ENCODE measurements around the gene EMSY. TPM values are rescaled to one million over a fixed set of nuclear protein-coding genes. Genes with fewer than 3 reads are reported as not detected.

The EMSY gene
- polyA plus RNA-seq, 1 of the 3 experiments (the other 2 are of a cell fraction) = 11.1 TPM

DNA sequence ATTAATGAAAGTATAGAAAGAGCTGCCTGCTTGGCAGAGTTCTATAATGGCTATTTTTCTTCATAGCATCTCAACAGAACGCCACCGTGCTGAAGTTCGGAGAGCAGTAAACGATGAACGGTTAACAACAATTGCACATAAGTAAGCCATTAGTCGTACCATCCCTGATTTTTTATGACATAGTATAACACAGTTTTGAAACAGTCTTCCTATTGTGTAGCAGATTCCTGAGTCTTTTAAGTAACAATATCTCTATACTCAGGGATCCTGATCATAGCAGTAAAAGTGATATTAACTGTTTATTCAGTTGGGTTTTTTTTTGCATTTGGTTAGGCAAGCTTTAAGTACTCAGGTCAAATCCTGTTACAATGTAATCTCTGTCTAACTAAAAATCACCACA is 8.4 kb downstream of the EMSY start:
- Histone ChIP-seq H3K9me2 (no peaks in the 10 kb centered on the region), H3K4me1 (ENCODE audit: control insufficient read depth in 1 of 2, insufficient read depth in 2 of 2, low read depth in 1 of 2, low read length in 1 of 2) (peaks cover 0 to 9% of the 10 kb centered on the region in 2 experiments; a peak in 2 of 4 replicates), H3K4me3 (ENCODE audit: low read depth in 2 of 2, low read length in 1 of 2) (no peak overlapping the region), H3F3A (replicated peaks; ENCODE audit: insufficient read depth) (no peaks in the 10 kb centered on the region), H3K4me2 (no peak overlapping the region), H3K27me3 (ENCODE audit: insufficient read depth) (no peaks in the 10 kb centered on the region), H2AFZ (ENCODE audit: low read depth) (no peak overlapping the region), H3K36me3 (replicated peaks in 1 of 2; ENCODE audit: control insufficient read depth in 1 of 2, insufficient read depth in 2 of 2, low read length in 1 of 2) (peaks cover 59 to 64% of the 10 kb centered on the region in 2 experiments), H3K9me3 (no peaks in the 10 kb centered on the region), H3K27ac (ENCODE audit: low read depth in 2 of 2, low read length in 1 of 2) (no peak overlapping the region), H4K20me1 (ENCODE audit: insufficient read depth) (no peaks in the 10 kb centered on the region), H3K9ac (no peak overlapping the region), H3K79me2 (ENCODE audit: insufficient read depth) (peaks cover 12% of the 10 kb centered on the region; the same call in 1 of the 2 replicates)
- no peak for TF ChIP-seq RAD21 (IDR thresholded peaks at IDR 0.05; ENCODE audit: low read length)
- TF ChIP-seq JUND (IDR thresholded peaks at IDR 0.05) = no peak
- no peak for TF ChIP-seq FOXJ3 (CRISPR knock-in tag; IDR thresholded peaks at IDR 0.05)
- TF ChIP-seq TCF12 (IDR thresholded peaks at IDR 0.05) = no peak
- no peak for TF ChIP-seq GATA2 (CRISPR knock-in tag; IDR thresholded peaks at IDR 0.05)
- no peak for TF ChIP-seq NFIC (IDR thresholded peaks at IDR 0.05; ENCODE audit: borderline replicate concordance)
- DNase-seq = no peak
- CTCF ChIA-PET = interaction anchor here (1.5 kb wide), 1 partner anchor 15 kb away, joined by 3 read pairs; no protein-coding TSS in a partner anchor
- POLR2A ChIA-PET = no interaction called here
- 93% methylated on average over 6 of the region's 6 CpGs for WGBS (ENCODE audit: low lambda C conversion rate)

GRCh38 chr11:76455331-76455730 is 10.5 kb downstream of the EMSY start:
- Histone ChIP-seq H3K27me3 (ENCODE audit: insufficient read depth) (no peaks in the 10 kb centered on the region), H3K4me1 (ENCODE audit: control insufficient read depth in 1 of 2, insufficient read depth in 2 of 2, low read depth in 1 of 2, low read length in 1 of 2) (peaks cover 0 to 9% of the 10 kb centered on the region in 2 experiments; a peak in 2 of 4 replicates), H3K4me2 (no peak overlapping the region), H4K20me1 (ENCODE audit: insufficient read depth) (no peaks in the 10 kb centered on the region; the same call in 1 of the 2 replicates), H3K9me3 (no peaks in the 10 kb centered on the region), H3F3A (replicated peaks; ENCODE audit: insufficient read depth) (no peaks in the 10 kb centered on the region), H3K36me3 (replicated peaks in 1 of 2; ENCODE audit: control insufficient read depth in 1 of 2, insufficient read depth in 2 of 2, low read length in 1 of 2) (peaks cover 60 to 64% of the 10 kb centered on the region in 2 experiments), H2AFZ (ENCODE audit: low read depth) (no peak overlapping the region), H3K9me2 (no peaks in the 10 kb centered on the region), H3K79me2 (ENCODE audit: insufficient read depth) (peaks cover 6% of the 10 kb centered on the region; the same call in 1 of the 2 replicates), H3K4me3 (ENCODE audit: low read depth in 2 of 2, low read length in 1 of 2) (no peak overlapping the region), H3K9ac (no peak overlapping the region), H3K27ac (ENCODE audit: low read depth in 2 of 2, low read length in 1 of 2) (no peak overlapping the region)
- 98% methylated on average over 2 of the region's 2 CpGs for WGBS (ENCODE audit: low lambda C conversion rate)
- no peak for DNase-seq
- CTCF ChIA-PET = interaction anchor here (1.0 to 1.3 kb wide), 2 partner anchors 13 to 267 kb away, joined by 3 read pairs; no protein-coding TSS in a partner anchor
- TF ChIP-seq TEAD4 (IDR thresholded peaks at IDR 0.05; ENCODE audit: borderline replicate concordance, insufficient read depth) = no peak
- TF ChIP-seq NRF1 (IDR thresholded peaks at IDR 0.05; ENCODE audit: low read depth, low read length) = no peak
- TF ChIP-seq GABPA (IDR thresholded peaks at IDR 0.05; ENCODE audit: low read depth) = no peak
- no peak for TF ChIP-seq POLR2AphosphoS5 (IDR thresholded peaks at IDR 0.05; ENCODE audit: low read depth, low read length)
- TF ChIP-seq RFX5 (IDR thresholded peaks at IDR 0.05; ENCODE audit: low read length) = no peak
- POLR2A ChIA-PET = no interaction called here

DNA sequence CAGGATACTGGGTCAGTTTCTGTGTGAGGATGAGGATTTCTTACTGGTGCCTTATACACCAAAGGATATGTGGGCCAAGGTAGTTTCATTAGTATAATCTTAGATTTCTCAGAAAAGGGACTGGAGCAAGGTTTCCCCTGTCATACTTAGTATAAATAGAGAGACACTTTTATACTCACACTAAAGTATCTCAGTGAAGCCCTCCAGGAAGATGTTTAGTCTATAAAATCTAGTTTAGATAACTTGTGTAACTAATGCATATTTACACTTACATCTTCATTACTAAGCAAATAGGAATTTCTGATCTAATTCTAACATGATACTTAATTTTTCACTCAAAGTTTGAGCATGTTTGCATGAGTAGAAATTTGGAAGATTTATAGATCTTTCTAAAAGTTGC is 11.1 kb downstream of the EMSY start:
- H4K20me1 ChIP-seq (ENCODE audit: insufficient read depth) = no peaks in the 10 kb centered on the region; the same call in 1 of the 2 replicates
- ChIA-PET CTCF (interaction anchor here (1.3 kb wide), 1 partner anchor 266 kb away, joined by 3 read pairs; no protein-coding TSS in a partner anchor), POLR2A (no interaction called here)
- no peak overlapping the region for H3K27ac ChIP-seq (ENCODE audit: low read depth in 2 of 2, low read length in 1 of 2)
- peaks cover 58 to 65% of the 10 kb centered on the region in 2 experiments for H3K36me3 ChIP-seq (replicated peaks in 1 of 2; ENCODE audit: control insufficient read depth in 1 of 2, insufficient read depth in 2 of 2, low read length in 1 of 2)
- no peak overlapping the region for H3K9ac ChIP-seq
- H3F3A ChIP-seq (replicated peaks; ENCODE audit: insufficient read depth) = no peaks in the 10 kb centered on the region
- peaks cover 0 to 9% of the 10 kb centered on the region in 2 experiments; a peak in 2 of 4 replicates for H3K4me1 ChIP-seq (ENCODE audit: control insufficient read depth in 1 of 2, insufficient read depth in 2 of 2, low read depth in 1 of 2, low read length in 1 of 2)
- DNase-seq = no peak
- no peak overlapping the region for H3K4me2 ChIP-seq
- no peaks in the 10 kb centered on the region for H3K27me3 ChIP-seq (ENCODE audit: insufficient read depth)
- H3K4me3 ChIP-seq (ENCODE audit: low read depth in 2 of 2, low read length in 1 of 2) = no peak overlapping the region
- no peaks in the 10 kb centered on the region for H3K9me3 ChIP-seq
- H3K9me2 ChIP-seq = no peaks in the 10 kb centered on the region
- H3K79me2 ChIP-seq (ENCODE audit: insufficient read depth) = peaks cover 6% of the 10 kb centered on the region; the same call in 1 of the 2 replicates
- H2AFZ ChIP-seq (ENCODE audit: low read depth) = no peak overlapping the region
- TF ChIP-seq FOSL2 (IDR thresholded peaks at IDR 0.05; ENCODE audit: borderline replicate concordance, low read depth) (no peak), TEAD4 (IDR thresholded peaks at IDR 0.05; ENCODE audit: borderline replicate concordance, insufficient read depth) (no peak), ELF1 (IDR thresholded peaks at IDR 0.05) (no peak), JUND (IDR thresholded peaks at IDR 0.05) (no peak), GABPA (IDR thresholded peaks at IDR 0.05; ENCODE audit: low read depth) (no peak), MEF2A (IDR thresholded peaks at IDR 0.05; ENCODE audit: borderline replicate concordance, low read depth) (no peak), FOXM1 (IDR thresholded peaks at IDR 0.05; ENCODE audit: low read depth) (no peak), RXRA (IDR thresholded peaks at IDR 0.05; ENCODE audit: borderline replicate concordance, low read depth) (no peak), PBX3 (IDR thresholded peaks at IDR 0.05) (no peak)
- TF ChIP-seq, protein P1, sequence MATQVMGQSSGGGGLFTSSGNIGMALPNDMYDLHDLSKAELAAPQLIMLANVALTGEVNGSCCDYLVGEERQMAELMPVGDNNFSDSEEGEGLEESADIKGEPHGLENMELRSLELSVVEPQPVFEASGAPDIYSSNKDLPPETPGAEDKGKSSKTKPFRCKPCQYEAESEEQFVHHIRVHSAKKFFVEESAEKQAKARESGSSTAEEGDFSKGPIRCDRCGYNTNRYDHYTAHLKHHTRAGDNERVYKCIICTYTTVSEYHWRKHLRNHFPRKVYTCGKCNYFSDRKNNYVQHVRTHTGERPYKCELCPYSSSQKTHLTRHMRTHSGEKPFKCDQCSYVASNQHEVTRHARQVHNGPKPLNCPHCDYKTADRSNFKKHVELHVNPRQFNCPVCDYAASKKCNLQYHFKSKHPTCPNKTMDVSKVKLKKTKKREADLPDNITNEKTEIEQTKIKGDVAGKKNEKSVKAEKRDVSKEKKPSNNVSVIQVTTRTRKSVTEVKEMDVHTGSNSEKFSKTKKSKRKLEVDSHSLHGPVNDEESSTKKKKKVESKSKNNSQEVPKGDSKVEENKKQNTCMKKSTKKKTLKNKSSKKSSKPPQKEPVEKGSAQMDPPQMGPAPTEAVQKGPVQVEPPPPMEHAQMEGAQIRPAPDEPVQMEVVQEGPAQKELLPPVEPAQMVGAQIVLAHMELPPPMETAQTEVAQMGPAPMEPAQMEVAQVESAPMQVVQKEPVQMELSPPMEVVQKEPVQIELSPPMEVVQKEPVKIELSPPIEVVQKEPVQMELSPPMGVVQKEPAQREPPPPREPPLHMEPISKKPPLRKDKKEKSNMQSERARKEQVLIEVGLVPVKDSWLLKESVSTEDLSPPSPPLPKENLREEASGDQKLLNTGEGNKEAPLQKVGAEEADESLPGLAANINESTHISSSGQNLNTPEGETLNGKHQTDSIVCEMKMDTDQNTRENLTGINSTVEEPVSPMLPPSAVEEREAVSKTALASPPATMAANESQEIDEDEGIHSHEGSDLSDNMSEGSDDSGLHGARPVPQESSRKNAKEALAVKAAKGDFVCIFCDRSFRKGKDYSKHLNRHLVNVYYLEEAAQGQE (IDR thresholded peaks at IDR 0.05; ENCODE audit: low read depth, low read length) = no peak
- TF ChIP-seq, protein P2, sequence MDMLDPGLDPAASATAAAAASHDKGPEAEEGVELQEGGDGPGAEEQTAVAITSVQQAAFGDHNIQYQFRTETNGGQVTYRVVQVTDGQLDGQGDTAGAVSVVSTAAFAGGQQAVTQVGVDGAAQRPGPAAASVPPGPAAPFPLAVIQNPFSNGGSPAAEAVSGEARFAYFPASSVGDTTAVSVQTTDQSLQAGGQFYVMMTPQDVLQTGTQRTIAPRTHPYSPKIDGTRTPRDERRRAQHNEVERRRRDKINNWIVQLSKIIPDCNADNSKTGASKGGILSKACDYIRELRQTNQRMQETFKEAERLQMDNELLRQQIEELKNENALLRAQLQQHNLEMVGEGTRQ (IDR thresholded peaks at IDR 0.05; ENCODE audit: borderline replicate concordance, low read depth, low read length) = no peak

Data from SK-N-SH (cell line).